ENCODE results near the gene RALY. TPM values are rescaled to one million over a fixed set of nuclear protein-coding genes. Genes with fewer than 3 reads are reported as not detected.

Gene RALY
- polyA plus RNA-seq, 1 donor from 2014 or later = 221 TPM

DNA sequence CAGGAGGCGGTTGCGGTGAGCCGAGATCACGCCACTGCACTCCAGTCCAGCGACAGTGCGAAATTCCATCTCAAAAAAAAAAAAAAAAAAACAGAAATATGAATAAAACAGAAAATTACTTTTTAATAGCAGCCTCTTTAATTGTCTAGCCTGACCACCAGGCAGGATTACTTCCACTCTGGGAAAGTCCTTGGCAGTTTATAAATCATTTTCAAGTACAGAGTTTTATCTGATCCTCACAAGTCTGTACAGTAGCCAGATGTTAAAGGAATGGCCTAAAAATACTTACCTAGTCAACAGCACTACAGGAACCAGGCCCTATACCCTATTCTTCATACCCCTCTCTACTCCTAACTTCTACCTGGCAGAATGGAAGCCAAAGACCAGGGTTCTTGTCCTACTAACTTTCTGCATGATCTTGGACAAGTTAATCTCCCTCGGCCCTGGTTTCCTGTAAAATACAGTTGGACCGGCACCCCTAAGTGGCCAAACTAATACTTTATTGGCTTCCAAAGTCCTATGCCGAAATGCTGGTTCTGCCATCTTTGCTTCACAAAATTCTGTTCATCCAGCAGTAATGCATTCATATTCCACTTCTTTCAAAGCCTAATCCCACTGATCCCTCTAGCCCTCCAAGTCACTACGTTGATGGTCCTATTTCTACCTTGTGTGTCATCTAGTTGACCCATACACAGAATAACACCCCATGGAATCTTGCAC, 116.5 kb downstream of the RALY start:
- no peaks in the 10 kb centered on the region for H3K9me3 ChIP-seq (ENCODE audit: low read length)
- peak overlapping the region; percentile 98 for H3K4me2 ChIP-seq (ENCODE audit: low read length)
- no peak overlapping the region for H3K9ac ChIP-seq (ENCODE audit: low read length)
- H2AFZ ChIP-seq (ENCODE audit: low read depth, low read length) = no peak overlapping the region
- TF ChIP-seq SMC3 (conservative IDR thresholded peaks at IDR 0.05; ENCODE audit: poor library complexity) (no peak), TAF1 (IDR thresholded peaks at IDR 0.05; ENCODE audit: low read depth) (no peak), RAD21 (conservative IDR thresholded peaks at IDR 0.05) (no peak), EP300 (conservative IDR thresholded peaks at IDR 0.05; ENCODE audit: poor library complexity, severe bottlenecking) (no peak), POLR2AphosphoS5 (IDR thresholded peaks at IDR 0.05) (no peak), REST (IDR thresholded peaks at IDR 0.05; ENCODE audit: borderline replicate concordance) (no peak), CTCF (IDR thresholded peaks at IDR 0.05; ENCODE audit: poor library complexity, severe bottlenecking) (no peak), EZH2 (IDR thresholded peaks at IDR 0.05; ENCODE audit: borderline replicate concordance, insufficient read depth, low read length, poor library complexity, severe bottlenecking) (no peak), MXI1 (conservative IDR thresholded peaks at IDR 0.05; ENCODE audit: poor library complexity, severe bottlenecking) (no peak)
- H3K27ac ChIP-seq (ENCODE audit: low read length) = no peak overlapping the region
- H3K9me2 ChIP-seq (ENCODE audit: insufficient read depth, low read length) = no peaks in the 10 kb centered on the region
- H4K20me1 ChIP-seq (ENCODE audit: insufficient read depth) = no peaks in the 10 kb centered on the region
- H3K79me2 ChIP-seq (replicated peaks; ENCODE audit: insufficient read depth, low read length) = peaks cover 58% of the 10 kb centered on the region
- H3K4me3 ChIP-seq (ENCODE audit: low read length) = peak overlapping the region; percentile 99
- H3K36me3 ChIP-seq (ENCODE audit: insufficient read depth, low read length) = peaks cover under 1% of the 10 kb centered on the region
- H3F3A ChIP-seq (ENCODE audit: insufficient read depth, low read length, poor library complexity, severe bottlenecking) = no peaks in the 10 kb centered on the region
- no peaks in the 10 kb centered on the region for H3K27me3 ChIP-seq (ENCODE audit: insufficient read depth, low read depth, low read length)

- TF ChIP-seq REST (IDR thresholded peaks at IDR 0.05; ENCODE audit: borderline replicate concordance) (no peak), POLR2AphosphoS5 (IDR thresholded peaks at IDR 0.05) (no peak), SMC3 (conservative IDR thresholded peaks at IDR 0.05; ENCODE audit: poor library complexity) (no peak), CTCF (IDR thresholded peaks at IDR 0.05; ENCODE audit: poor library complexity, severe bottlenecking) (no peak), TAF1 (IDR thresholded peaks at IDR 0.05; ENCODE audit: low read depth) (no peak), MXI1 (conservative IDR thresholded peaks at IDR 0.05; ENCODE audit: poor library complexity, severe bottlenecking) (no peak), EP300 (conservative IDR thresholded peaks at IDR 0.05; ENCODE audit: poor library complexity, severe bottlenecking) (no peak), RAD21 (conservative IDR thresholded peaks at IDR 0.05) (no peak), EZH2 (IDR thresholded peaks at IDR 0.05; ENCODE audit: borderline replicate concordance, insufficient read depth, low read length, poor library complexity, severe bottlenecking) (no peak)
- no peaks in the 10 kb centered on the region for H3K27me3 ChIP-seq (ENCODE audit: insufficient read depth, low read depth, low read length)
- no peaks in the 10 kb centered on the region for H3K9me2 ChIP-seq (ENCODE audit: insufficient read depth, low read length)
- H2AFZ ChIP-seq (ENCODE audit: low read depth, low read length) = peak overlapping the region; percentile 42
- H4K20me1 ChIP-seq (ENCODE audit: insufficient read depth) = no peaks in the 10 kb centered on the region
- no peaks in the 10 kb centered on the region for H3F3A ChIP-seq (ENCODE audit: insufficient read depth, low read length, poor library complexity, severe bottlenecking)
- H3K4me3 ChIP-seq (ENCODE audit: low read length) = peak overlapping the region; percentile 99
- peaks cover 51% of the 10 kb centered on the region for H3K79me2 ChIP-seq (replicated peaks; ENCODE audit: insufficient read depth, low read length)
- peak overlapping the region; percentile 98 for H3K4me2 ChIP-seq (ENCODE audit: low read length)
- no peaks in the 10 kb centered on the region for H3K9me3 ChIP-seq (ENCODE audit: low read length)
- H3K27ac ChIP-seq (ENCODE audit: low read length) = peak overlapping the region; percentile 85
- H3K9ac ChIP-seq (ENCODE audit: low read length) = peak overlapping the region; percentile 88
- no peaks in the 10 kb centered on the region for H3K36me3 ChIP-seq (ENCODE audit: insufficient read depth, low read length)
These were observed 117.3 kb downstream of the RALY start for GRCh38 chr20:34110745-34111641.
